Tibial artery (tissue), 4 donors: ENCODE measurements around the gene TRAPPC2B.

ENCODE experiments used
- DNase-seq, 2 donors: peaks; one replicate each; pipeline ENCODE4 v3.0.0-alpha.2; 2019
- H3K27ac ChIP-seq, 2 donors: fragments of 200-600 bp; sonication (generic) in 1 of 2; 1 replicate in 1 of 2; 2 replicates in 1 of 2; pipeline ENCODE4 v1.5.1; 2018 to 2019; ENCODE audit warnings: mild to moderate bottlenecking in 1 of 2
- H3K27me3 ChIP-seq, 2 donors: fragments of 200-600 bp; sonication (generic) in 1 of 2; one replicate each; pipeline versions ENCODE4 v1.5.1 to v1.6.0; 2016 to 2019
- H3K36me3 ChIP-seq, 3 donors: fragments of 200-600 bp; sonication (generic) in 2 of 3; one replicate each; pipeline ENCODE4 v1.5.1; 2016 to 2019; ENCODE audit warnings: mild to moderate bottlenecking in 2 of 3
- H3K4me1 ChIP-seq, 4 donors: fragments of 200-600 bp; sonication (generic) in 2 of 4; 1 replicate in 3 of 4; 2 replicates in 1 of 4; pipeline ENCODE4 v1.5.1; 2016 to 2019
- H3K4me3 ChIP-seq, 2 donors: fragments of 200-600 bp; sonication (generic) in 1 of 2; 1 replicate in 1 of 2; 2 replicates in 1 of 2; pipeline ENCODE4 v1.5.1; 2018 to 2019; ENCODE audit warnings: mild to moderate bottlenecking in 2 of 2
- H3K9me3 ChIP-seq, 3 donors: fragments of 200-600 bp; sonication (generic) in 1 of 3; one replicate each; pipeline ENCODE4 v1.5.1; 2016 to 2019
- intact Hi-C: fragments of 100-400 bp; cut with DNase I; formaldehyde crosslinking; loops from one replicate; pipeline ENCODE4 v1.15.0; 2023; ENCODE audit warnings: low total_unique reads
- TF ChIP-seq, protein P1 (sequence below), 2 experiments: fragments of 200-600 bp in 1 of 2; fragments of 450-650 bp in 1 of 2; IDR thresholded peaks; one replicate each; pipeline ENCODE4 v1.5.1; 2017 to 2019; ENCODE audit warnings: antibody characterized with exemption in 2 of 2, mild to moderate bottlenecking in 1 of 2, moderate library complexity in 1 of 2

The TRAPPC2B gene

DNA sequence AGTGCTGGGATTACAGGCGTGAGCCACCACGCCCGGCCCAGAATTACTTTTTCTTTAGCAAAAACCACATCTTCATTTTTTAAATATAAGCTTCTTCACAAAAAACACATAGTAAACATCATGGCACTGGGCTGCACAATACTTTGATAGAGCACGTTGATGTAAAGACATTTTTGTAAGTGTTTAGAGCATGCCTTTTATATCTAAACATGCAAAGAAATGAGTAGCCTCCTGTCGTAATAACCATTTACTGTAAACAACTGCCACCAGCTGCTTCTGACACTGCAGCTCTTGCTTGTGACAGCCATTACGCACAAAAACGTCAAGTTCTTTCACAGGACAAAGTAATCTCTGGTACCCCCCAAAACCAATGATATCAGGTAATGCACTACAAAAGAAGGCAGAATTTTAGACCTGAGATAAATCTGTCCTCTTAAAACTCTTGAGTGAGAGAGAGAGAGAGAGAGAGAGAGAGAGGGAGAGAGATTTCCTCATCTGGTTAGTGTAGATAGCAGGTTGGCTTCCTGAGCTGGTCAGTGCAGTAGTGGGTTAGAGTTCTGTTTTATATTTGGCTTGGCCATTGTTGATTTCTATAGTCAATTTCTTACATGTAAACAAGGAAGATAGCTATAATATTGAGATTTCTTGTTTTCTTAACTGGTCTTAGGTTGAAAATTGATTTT, 19.6 kb downstream of the TRAPPC2B start:
- TF ChIP-seq, protein P1, sequence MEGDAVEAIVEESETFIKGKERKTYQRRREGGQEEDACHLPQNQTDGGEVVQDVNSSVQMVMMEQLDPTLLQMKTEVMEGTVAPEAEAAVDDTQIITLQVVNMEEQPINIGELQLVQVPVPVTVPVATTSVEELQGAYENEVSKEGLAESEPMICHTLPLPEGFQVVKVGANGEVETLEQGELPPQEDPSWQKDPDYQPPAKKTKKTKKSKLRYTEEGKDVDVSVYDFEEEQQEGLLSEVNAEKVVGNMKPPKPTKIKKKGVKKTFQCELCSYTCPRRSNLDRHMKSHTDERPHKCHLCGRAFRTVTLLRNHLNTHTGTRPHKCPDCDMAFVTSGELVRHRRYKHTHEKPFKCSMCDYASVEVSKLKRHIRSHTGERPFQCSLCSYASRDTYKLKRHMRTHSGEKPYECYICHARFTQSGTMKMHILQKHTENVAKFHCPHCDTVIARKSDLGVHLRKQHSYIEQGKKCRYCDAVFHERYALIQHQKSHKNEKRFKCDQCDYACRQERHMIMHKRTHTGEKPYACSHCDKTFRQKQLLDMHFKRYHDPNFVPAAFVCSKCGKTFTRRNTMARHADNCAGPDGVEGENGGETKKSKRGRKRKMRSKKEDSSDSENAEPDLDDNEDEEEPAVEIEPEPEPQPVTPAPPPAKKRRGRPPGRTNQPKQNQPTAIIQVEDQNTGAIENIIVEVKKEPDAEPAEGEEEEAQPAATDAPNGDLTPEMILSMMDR (IDR thresholded peaks at IDR 0.05), result no peak

DNA sequence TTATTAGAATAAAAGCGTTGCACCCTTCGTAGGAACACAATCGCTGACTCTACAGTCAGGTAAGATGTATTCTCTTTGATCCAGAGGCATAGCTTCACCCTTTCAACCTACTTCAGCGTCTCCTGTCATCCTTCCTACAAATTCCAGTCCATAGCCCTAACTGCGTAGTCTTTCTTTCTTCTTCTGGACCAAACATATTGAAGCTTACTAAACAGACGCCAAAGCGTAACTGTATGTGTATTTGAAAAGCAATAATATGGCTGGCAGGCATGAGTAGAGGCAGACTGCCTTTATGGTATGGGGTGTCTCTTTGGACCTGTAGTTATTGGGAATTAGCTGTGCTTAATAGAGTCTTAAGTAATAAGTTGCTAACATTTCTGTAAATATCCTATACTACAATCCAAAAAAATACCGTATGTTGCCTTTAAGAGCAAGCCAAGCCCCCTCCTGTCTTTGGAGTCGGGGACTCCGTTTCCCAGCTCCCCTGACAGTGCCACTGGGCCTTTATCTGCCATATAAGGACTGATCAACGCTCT, 25.9 kb downstream of the TRAPPC2B start:
- peaks cover 0 to 14% (median 7%) of the 10 kb centered on the region in 3 donors for H3K9me3 ChIP-seq
- H3K27ac ChIP-seq, result peak overlapping the region; percentile 96 to 97
- DNase-seq, result no peak
- no peaks in the 10 kb centered on the region for H3K27me3 ChIP-seq
- peak overlapping the region; percentile 90 to 96 for H3K4me3 ChIP-seq
- H3K4me1 ChIP-seq, result peaks cover 0 to 18% (median 8%) of the 10 kb centered on the region in 4 donors
- peaks cover 19 to 24% (median 22%) of the 10 kb centered on the region in 3 donors for H3K36me3 ChIP-seq
- TF ChIP-seq, protein P1 (IDR thresholded peaks at IDR 0.05), result no peak
- intact Hi-C loops, result no loop called here

More for the DNA sequence above, 19.6 kb downstream of the TRAPPC2B start:
- peaks cover 0 to 35% (median 15%) of the 10 kb centered on the region in 3 donors for H3K9me3 ChIP-seq
- no peaks in the 10 kb centered on the region for H3K27me3 ChIP-seq
- no peak overlapping the region for H3K27ac ChIP-seq
- peaks cover 8 to 22% (median 13%) of the 10 kb centered on the region in 3 donors for H3K36me3 ChIP-seq
- DNase-seq, result no peak
- no peaks in the 10 kb centered on the region for H3K4me1 ChIP-seq
- no peak overlapping the region for H3K4me3 ChIP-seq
- intact Hi-C loops, result no loop called here

DNA sequence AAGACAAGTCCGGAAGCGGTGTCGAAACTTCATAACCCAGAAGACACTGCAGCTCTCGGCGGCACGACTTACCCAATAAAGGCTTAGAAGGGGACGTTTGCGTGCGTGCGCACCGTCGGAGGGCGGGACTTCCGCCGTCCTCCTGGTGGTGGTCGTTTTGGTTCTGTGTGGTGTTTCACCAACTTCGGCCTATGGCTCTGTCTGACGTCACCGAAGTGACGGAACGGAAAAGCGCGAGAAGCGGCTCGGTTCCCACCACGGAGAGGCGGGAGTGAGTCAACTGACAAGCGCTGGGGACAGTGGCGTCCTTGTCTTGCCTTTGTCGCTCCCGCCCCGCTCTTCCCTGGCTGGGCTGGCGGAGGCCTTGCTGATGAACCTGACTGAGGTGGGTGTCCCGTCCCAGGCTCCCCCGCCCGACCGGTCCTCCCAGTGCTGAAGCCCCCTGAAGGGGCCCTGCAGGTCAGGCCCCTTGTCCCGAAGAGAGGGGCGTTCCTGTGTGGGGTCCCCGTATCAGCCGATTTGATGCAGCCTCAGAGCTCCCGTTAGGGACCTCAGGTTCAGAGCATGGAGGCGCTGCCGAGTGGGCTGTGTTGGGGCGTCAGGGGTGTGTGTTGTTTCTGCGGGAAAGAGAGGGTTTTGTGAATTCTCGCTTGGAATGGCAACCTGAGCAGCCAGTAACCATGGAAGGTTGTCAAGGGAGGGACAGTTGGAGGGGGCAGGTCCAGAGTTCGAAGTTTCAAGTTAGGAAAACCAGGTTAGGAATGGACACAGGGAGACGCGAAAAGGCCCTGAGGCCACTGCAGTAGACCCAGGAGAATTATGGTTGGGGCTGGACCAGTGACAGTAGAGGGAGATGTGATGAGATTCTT, 26.6 kb downstream of the TRAPPC2B start, which contains the start of gene ZNF548:
Gene ZNF548, plus strand, starts transcription at position 125 of the 869 bp plus-strand sequence. Its CDS starts 246 bp downstream, at position 371.
- peaks cover 24 to 31% (median 28%) of the 10 kb centered on the region in 3 donors for H3K36me3 ChIP-seq
- peak; percentile 98 for DNase-seq
- peaks cover 0 to 20% (median 13%) of the 10 kb centered on the region in 3 donors for H3K9me3 ChIP-seq
- intact Hi-C loops, result no loop called here
- TF ChIP-seq, protein P1 (IDR thresholded peaks at IDR 0.05), result peak; percentile 29 to 50
- H3K27me3 ChIP-seq, result no peaks in the 10 kb centered on the region
- peak within 1 kb of the TSS; percentile 90 to 96 for H3K4me3 ChIP-seq
- H3K4me1 ChIP-seq, result peaks cover 0 to 18% (median 8%) of the 10 kb centered on the region in 4 donors
- peak within 1 kb of the TSS; percentile 96 to 97 for H3K27ac ChIP-seq

DNA sequence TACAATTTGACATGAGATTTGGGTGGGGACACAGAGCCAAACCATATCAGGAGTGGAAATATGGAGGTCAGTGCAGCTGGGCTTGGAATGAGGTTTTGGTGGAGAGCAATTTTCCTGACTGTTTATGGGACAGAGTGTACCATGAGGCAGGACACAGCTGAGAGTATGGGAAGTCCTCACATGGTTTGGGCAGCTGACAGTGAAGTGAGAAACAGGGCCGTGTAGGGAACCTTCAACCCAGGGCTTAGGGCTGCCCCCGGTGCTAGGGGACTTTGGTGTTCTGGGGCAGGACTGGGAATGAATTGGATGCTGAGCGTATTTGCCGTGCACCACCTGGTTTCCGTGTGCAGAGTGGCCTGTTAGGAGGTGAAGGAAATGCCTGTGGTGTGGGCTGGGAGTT, 32.4 kb downstream of the TRAPPC2B start:
- H3K4me1 ChIP-seq, result peaks cover 0 to 7% (median 3%) of the 10 kb centered on the region in 4 donors
- H3K27me3 ChIP-seq, result no peaks in the 10 kb centered on the region
- H3K27ac ChIP-seq, result no peak overlapping the region
- intact Hi-C loops, result no loop called here
- H3K4me3 ChIP-seq, result no peak overlapping the region
- TF ChIP-seq, protein P1 (IDR thresholded peaks at IDR 0.05), result no peak
- DNase-seq, result no peak
- peaks cover 80 to 89% (median 85%) of the 10 kb centered on the region in 3 donors for H3K36me3 ChIP-seq
- peaks cover 11 to 76% (median 64%) of the 10 kb centered on the region in 3 donors for H3K9me3 ChIP-seq

DNA sequence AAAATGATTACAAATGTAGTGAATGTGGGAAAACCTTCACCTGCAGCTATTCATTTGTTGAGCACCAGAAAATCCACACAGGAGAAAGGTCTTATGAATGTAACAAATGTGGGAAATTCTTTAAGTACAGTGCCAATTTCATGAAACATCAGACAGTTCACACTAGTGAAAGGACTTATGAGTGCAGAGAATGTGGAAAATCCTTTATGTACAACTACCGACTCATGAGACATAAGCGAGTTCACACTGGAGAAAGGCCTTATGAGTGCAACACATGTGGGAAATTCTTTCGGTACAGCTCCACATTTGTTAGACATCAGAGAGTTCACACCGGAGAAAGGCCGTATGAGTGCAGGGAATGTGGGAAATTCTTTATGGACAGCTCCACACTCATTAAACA, 35.5 kb downstream of the TRAPPC2B start:
- intact Hi-C loops, result no loop called here

More for the DNA sequence above, 35.5 kb downstream of the TRAPPC2B start:
- H3K36me3 ChIP-seq, result peaks cover 72 to 99% (median 91%) of the 10 kb centered on the region in 3 donors
- peaks cover 11 to 98% (median 85%) of the 10 kb centered on the region in 3 donors for H3K9me3 ChIP-seq
- DNase-seq, result no peak
- no peak overlapping the region for H3K27ac ChIP-seq
- no peaks in the 10 kb centered on the region for H3K4me1 ChIP-seq
- no peaks in the 10 kb centered on the region for H3K27me3 ChIP-seq
- TF ChIP-seq, protein P1 (IDR thresholded peaks at IDR 0.05), result no peak
- H3K4me3 ChIP-seq, result no peak overlapping the region
